ENCODE data around the gene KLHL10.

DNA sequence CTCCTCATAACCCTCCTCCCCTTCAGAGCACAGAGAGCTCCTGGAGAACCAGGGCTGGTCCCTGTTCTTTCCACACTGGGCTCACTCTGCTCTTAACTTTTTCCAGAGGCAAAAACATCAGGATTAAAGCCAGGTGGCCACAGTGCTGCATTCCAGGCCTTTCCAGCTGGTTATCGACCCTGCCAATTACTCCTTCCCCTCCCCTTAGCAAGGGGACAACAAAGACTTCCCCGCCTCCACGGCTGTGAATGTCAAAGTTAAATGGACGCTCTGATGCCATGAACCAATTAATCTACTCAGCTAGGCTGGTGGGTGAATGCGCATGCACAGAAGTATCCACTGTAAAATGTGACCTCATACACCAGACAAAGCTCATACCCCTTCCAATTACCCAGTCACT, 58.0 kb downstream of the KLHL10 start:
- no peak for TF ChIP-seq EP300 (IDR thresholded peaks at IDR 0.05)
- no peak for TF ChIP-seq POLR2A (IDR thresholded peaks at IDR 0.05)
